Urothelium cell line (cell line): ENCODE measurements around the gene LYPD3.
"Not testable (repeated sequence)": the region's sequence is repeated elsewhere in the genome, so short reads cannot be mapped to it uniquely, and the experiment has no call there.

ENCODE experiments used
- DNase-seq: peaks from one replicate; pipeline ENCODE4 v3.0.0; 2011; ENCODE audit warnings: low spot score, mixed read lengths
- FAIRE-seq: peaks from 2 replicates; lab custom pipeline; 2011; peaks lifted over from hg19 to GRCh38; lab: Jason Lieb, UNC

The LYPD3 gene

DNA sequence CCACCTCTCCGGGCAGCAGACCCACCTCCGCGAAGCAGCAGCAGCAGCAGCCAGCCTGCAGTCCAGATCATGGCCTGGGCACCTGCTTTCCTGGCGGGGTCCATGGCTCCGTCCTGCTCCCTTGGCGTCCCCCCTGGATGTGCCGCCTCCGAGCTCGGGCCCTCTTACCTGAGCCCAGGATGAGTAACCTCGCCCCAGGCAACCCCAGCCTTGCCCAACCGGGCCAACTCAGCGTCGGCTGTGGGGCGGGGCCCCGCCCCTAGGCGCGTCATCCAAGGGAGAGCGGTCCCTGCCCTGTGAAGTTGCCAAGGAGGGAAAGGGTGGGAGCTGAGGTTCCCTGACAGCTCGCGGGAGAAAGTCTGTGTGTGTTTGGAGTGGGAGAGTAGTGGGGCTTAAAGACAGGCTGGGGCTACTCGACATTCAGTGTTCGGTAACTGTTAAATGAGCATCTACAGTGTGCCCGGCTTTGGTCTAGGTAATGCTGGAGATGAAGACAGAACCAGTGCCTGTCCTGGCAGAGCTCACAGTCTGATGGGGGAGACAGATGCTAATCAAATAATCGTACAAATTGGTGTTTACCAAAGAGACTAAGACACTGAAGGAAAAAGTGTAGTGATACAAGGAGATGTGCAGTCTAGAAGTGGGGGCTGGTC is at the start of gene LYPD3:
Gene LYPD3 (minus strand): TSS at position 141 of the 653 bp plus-strand sequence. CDS start 37 bp downstream, at position 104.
- FAIRE-seq (no peak), DNase-seq (no peak)

DNA sequence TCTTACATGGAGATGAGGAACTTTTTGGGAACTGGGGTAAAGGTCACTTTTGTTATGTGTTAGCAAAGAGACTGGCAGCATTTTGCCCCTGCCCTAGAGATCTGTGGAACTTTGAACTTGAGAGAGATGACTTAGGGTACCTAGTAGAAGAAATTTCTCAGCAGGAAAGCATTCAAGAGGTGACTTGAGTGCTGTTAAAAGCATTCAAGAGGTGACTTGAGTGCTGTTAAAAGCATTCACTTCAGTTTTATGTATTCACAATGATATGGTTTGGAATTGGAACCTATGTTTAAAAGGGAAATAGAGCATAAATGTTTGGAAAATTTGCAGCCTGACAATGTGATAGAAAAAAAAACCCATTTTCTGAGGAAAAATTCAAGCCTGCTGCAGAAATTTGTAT is 47.0 kb upstream of the LYPD3 start:
- not testable (repeated sequence) for FAIRE-seq, DNase-seq

GRCh38 chr19:43511324-43511723 is 45.9 kb upstream of the LYPD3 start:
- no peak for DNase-seq
- no peak for FAIRE-seq

DNA sequence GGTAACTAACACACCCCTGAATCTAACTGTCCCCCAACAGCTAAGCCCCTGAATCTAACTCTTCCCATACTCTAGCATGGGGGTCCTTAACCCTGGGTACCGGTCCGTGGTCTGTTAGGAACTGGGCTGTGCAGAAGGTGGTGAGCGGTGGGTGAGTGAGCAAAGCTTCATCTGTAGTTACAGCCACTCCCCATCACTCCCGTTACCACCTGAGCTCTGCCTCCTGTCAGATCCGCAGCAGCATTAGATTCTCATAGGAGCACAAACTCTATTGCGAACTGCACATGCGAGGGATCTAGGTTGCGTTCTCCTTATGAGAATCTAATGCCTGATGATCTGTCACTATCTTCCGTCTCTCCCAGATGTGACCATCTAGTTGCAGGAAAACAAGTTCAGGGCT is 45.3 kb upstream of the LYPD3 start:
- no peak for FAIRE-seq
- DNase-seq, result no peak

DNA sequence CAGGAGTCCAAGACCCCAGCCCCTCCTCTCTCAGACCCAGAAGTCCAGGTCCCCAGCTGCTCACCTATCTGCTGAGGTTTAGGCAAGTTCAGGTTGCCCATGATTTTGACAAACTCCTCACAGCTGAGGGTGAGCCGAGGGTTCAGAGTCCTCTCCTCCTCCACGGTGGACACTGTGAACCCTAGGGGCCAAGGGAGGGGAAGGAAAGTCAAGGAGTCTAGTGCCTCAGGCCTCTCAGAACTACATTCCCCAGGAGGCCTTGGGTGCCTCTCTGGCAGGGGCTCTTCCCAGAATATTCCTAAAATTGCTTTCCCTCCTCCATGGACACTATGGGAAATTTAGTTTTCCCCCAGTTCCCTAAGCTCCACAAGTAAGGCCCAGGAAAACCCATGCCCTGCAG is 42.5 kb upstream of the LYPD3 start:
- FAIRE-seq (no peak), DNase-seq (no peak)

DNA sequence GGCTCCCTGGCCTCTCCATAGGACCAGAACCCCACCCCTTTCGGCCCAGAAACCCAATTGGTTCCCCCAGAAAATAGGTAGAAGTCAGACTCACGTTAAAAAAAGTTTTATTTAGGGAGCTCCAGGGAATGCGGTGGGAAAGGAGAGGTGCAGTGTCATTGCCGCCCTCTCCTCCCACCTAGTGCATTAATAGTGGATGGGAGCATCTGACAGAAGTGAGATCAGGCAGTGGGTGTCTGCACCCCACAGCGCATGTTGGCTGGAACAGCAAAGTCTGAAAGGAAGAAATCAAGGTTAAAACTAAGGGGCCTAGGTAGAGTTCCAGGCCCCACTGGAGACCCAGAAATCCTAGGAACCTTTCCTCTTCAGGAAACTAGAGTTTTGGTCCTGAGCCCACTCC is 41.2 kb upstream of the LYPD3 start:
- FAIRE-seq, result no peak

DNA sequence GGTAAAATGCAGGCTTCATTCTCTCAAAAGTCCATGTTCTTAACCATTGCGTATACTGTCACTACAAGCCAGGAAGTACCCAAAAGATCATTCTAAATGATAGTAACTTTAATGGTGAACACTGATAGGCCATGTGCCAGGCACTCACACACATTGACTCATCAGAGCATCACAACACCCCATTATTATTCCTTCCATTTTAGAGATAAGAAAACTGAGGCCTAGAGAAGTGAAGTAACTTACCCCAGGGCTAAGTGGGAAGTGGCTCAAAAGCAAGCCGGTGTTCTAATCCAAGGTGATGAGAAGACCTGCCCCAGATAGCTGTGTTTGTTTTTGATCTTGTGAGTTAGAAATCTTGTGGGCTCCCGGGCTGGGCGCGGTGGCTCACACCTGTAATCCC is 40.5 kb upstream of the LYPD3 start:
- FAIRE-seq (no peak), DNase-seq (no peak)

More for the DNA sequence above, 41.2 kb upstream of the LYPD3 start:
- no peak for DNase-seq

DNA sequence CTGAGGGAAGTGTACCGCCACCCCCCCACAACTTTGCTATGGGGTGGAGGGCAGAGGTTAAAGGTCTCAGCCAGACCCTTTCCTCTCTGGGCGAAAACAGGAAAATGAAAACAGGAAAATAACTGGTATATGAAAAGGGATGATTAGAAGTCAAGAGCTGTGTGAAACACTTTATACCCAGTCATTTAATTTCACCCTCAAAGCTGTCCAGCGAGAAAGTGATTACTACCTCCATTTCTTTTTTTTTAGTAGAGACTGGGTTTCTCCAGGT is 39.7 kb upstream of the LYPD3 start:
- no peak for FAIRE-seq
- no peak for DNase-seq

DNA sequence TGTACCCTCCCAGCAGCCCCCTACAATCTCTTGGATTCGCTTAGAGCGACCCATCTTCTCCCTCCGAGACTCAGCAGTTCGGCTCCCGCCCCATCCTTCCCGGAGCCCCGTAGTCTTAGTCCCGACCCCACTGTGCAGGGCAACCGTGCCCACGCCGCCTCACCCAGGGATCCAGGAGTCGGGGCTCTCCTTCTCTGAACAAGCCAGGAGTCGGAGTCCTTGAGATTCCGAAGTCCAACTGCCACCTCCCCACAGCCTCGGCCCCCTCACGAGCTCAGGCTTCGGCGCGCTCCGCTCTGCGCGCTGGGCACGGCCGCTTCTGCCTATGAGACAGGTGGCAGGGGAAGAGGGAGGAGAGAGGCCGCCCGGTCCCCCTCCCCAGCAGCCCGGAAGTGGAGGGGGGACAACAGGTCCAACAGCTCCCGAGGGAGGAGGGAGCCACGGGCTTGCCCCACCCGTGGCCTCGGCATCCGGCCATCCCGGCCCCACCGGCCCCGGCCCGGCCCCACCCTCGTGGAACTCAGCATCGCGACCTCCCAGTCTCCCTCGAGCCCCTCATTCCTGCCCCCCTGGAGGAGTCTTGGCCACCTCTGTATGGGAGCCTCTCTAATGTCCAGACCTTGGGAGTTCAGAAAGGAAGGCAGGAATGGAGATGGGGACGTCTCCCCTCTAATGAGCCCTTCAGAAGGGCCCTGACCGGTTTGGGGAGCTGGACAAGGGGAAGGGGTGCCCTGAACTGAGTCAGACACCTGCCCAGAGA is 39.2 kb upstream of the LYPD3 start, which contains the start of gene PHLDB3:
Gene PHLDB3 (minus strand): TSS at position 321 of the 760 bp plus-strand sequence. CDS start 628 bp downstream, outside the sequence.
- FAIRE-seq, result no peak
- peak; percentile 45 for DNase-seq

DNA sequence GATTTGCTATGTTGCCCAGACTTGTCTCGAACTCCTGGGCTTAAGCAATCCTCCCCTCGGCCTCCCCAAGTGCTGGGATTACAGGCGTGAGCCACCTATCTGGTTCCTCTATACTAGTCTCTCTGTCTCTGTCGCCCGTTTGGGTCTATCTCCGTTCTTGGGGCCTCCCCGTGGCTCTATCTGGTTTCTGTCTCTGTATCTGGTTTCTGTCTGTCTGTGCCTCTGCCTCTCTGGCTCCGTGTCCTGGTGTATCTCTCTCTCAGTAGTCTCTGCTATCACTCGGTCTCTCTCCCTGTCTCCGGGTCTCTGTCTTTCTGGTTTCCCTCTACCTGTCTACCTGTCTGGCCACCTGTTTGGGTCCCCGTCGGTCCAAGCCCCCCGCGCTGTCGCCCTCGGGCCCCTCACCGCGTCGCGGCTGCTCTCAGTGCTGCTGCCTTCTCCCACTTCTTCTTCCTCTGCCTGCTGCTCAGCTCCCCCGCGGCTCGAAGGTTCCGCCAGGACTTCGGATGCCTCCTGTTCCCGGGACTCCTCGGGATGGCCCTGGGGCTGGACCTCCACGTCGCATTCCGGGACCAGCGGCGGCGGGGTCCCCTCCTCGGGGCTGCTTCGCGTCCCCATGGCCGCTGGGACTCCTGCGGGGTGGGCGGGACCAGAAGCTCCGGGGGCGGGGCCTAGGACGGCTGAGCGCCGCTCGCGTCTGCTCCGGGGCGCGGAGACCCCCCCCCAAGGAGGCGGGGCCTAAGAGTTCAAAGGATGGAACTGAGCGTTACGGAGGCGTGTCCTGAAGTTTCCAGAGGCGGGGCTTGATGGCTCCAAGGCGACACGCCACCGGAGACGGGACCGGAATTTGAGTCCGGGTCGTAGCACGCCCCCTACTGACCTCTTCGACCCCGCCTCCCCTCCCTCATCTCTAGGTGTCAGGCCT is 38.4 kb upstream of the LYPD3 start:
- FAIRE-seq, result no peak
- peak; percentile 99 for DNase-seq

DNA sequence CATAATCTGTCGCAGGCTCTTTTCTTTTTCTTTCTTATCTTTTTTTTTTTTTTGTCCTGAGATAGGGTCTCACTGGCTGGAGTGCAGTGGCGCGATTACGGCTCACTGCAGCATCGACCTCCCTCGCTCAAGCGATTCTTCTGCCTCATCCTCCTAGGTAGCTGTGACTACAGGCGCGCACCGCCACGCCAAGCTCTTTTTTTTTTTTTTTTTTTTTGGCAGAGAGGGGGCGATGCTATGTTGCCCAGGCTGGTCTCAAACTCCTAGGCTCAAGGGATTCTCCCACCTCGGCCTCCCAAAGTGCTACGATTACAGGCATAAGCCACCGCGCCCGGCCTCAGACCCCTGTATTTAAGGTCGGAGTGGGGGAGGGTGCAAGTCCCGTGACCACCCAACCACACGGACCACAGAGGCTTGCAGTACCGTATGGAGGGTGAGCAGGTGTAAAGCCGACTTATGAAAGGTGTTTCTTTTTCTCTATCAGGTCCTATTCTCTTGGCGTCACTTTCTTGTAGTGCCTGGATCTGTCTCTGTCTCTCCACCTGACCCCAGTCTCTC is 37.1 kb upstream of the LYPD3 start:
- DNase-seq (no peak), FAIRE-seq (no peak)

DNA sequence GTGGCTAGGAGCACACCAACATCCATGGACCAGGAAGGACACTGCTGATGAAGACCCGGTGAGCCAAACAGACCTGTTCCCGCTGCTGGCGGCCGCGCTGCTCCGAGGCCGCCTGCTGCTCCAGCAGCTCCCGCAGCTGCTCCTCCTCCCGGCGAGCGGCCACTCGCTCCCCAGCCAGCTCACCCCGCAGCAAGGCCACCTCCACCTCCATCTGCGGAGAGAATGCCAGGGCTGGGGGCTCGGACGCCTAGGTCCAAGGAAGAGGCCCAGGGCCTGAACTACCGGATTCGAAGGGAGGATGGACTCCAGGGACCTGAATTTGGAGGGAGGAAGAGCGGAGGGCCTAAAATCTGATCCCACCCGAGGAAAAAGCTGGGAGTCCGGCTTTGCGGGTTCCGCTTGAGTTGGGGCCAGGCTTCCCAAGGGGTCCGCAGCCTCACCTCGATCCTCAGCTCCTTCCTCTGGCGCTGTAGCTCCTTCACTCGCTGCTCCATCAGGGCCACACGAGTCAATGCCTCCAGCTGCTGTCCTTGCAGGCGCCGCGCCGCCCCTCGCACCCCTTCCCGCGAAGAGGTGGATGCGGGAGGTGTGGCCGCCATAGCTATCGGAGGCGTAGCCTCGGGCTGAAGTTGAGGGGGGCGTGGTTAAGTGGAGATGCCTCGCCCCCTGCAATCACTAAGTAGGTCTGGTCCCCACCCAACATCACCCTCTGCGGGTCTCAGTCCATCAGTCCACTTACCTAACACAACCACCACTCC is 36.4 kb upstream of the LYPD3 start:
- FAIRE-seq, result no peak
- DNase-seq, result no peak

DNA sequence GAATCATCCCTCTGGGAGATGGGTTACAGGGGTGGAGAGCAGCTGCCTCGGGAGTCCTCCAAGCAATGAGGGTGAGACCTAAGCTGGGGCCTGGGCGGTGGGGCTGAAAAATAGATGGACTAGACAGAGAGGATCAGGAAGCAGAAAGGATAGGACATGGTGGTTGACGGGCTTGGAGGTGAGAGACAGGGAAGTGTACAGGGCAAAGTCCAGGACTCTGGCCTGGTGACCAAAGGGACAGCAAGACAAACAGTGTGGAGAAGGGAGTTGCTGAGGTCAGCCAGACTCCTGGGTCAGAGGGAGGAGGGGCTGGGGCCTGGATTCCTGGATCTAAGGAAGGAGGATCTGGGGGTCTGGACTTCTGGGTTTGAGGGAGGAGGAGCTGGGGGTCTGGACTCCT is 33.6 kb upstream of the LYPD3 start:
- FAIRE-seq, result no peak
- DNase-seq, result no peak

DNA sequence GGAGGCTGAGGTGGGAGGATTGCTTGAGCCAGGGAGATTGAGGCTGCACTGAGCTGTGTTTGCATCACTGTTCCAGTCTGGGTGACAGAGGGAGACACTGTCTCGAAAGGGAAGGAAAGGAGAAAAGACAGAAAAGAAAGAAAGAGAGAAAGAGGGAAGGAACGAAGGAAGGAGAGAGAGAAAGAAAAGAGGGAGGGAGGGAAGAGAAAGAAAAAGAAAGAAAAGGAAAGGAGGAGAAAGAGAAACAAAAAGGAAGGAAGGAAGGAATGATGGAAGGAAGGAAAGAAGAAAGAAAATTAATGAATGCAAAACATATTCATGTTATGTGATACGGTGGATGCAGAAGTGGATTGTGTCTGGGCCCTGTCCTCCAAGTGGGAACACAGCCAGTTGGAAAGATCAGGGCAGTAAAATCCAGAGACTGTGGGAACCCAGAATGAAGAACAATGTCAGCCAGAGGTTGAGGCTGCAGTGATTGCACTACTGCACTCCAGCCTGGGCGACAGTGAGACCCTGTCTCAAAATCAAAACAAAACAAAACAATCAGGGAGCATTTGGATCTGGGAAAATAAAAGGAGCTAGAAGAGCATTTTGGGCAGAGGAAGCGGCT is 32.9 kb upstream of the LYPD3 start:
- DNase-seq, result no peak
- FAIRE-seq, result peak; percentile 48

DNA sequence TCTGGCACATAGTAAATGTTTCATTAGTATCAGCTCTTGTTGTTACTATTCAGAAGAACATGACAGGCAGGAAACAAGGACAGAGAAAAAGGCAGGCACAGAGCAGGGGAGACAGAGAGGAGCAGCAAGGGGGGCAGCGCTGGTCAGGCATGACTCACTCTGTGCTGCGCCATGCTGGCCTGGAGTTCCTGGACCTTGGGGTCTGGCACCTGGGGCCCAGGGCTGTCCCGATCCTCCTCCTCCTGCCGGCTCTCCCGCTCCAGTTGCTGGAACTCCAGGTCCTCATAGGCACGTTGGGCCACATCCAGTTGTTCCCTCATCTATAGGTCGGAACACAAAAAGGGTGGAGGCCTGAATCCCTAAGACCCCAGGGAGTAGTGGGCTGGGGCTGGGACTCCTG is 31.6 kb upstream of the LYPD3 start:
- FAIRE-seq (no peak), DNase-seq (no peak)

GRCh38 chr19:43495082-43495481 is 29.7 kb upstream of the LYPD3 start:
- FAIRE-seq, result no peak
- no peak for DNase-seq

- FAIRE-seq (no peak), DNase-seq (no peak)
These were observed 25.4 kb upstream of the LYPD3 start for GRCh38 chr19:43490759-43491158.

GRCh38 chr19:43489979-43490599 is 24.7 kb upstream of the LYPD3 start:
- DNase-seq (no peak), FAIRE-seq (no peak)

GRCh38 chr19:43489310-43489709 is 23.9 kb upstream of the LYPD3 start:
- FAIRE-seq (no peak), DNase-seq (no peak)

DNA sequence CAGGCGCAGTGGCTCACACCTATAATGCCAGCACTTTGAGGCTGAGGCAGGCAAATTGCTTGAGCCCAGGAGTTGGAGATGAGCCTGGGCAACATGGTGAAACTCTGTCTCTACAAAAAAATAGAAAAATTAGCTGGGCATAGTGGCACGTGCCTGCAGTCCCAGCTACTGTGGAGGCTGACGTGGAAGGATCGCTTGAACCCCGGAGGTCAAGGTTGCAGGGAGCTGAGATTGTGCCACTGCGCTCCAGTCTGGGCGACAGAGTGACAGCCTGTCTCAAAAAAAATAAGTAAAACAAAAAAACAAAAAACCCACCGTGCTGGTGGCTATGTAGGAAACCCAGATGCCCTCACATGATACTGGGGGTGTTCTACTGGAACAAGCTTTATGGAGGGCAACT is 22.8 kb upstream of the LYPD3 start:
- no peak for FAIRE-seq
- DNase-seq, result no peak
